HepG2 (cell line): ENCODE results near the gene AKAP12. TPM values are rescaled to one million over a fixed set of nuclear protein-coding genes. Genes with fewer than 3 reads are reported as not detected.

ENCODE experiments used
- CBX1 ChIP-seq: IDR thresholded peaks from one replicate; pipeline ENCODE4 v1.6.1; 2016; ENCODE audit warnings: antibody characterized with exemption, low read depth
- ISL2 ChIP-seq: sonication (generic); formaldehyde crosslinking; IDR thresholded peaks from 2 replicates; pipeline ENCODE4 v1.5.0; 2020; ENCODE audit warnings: missing genetic modification reagents
- MTA1 ChIP-seq: sonication (generic); formaldehyde crosslinking; IDR thresholded peaks from 2 replicates; pipeline ENCODE4 v1.4.0; 2020; ENCODE audit warnings: missing genetic modification reagents, mild to moderate bottlenecking, borderline replicate concordance
- REXO4 ChIP-seq: sonication (generic); formaldehyde crosslinking; IDR thresholded peaks from 2 replicates; pipeline ENCODE4 v1.8.0; 2022; ENCODE audit warnings: missing genetic modification reagents, mild to moderate bottlenecking, borderline replicate concordance
- SIN3B ChIP-seq: fragments of 150-350 bp; IDR thresholded peaks from 2 replicates; pipeline ENCODE4 v1.6.1; 2014; ENCODE audit warnings: low read length
- ZNF10 ChIP-seq: sonication (generic); formaldehyde crosslinking; IDR thresholded peaks from 2 replicates; pipeline ENCODE4 v1.4.0; 2020; ENCODE audit warnings: mild to moderate bottlenecking, low read depth, missing genetic modification reagents, borderline replicate concordance
- ZNF580 ChIP-seq: IDR thresholded peaks from 2 replicates; pipeline ENCODE4 v1.6.1; 2016; ENCODE audit warnings: low read depth, borderline replicate concordance
- polyA plus RNA-seq, 8 experiments: library from polyadenylated mRNA; depleted of rRNA in 3 of 8; stranded (reverse) in 7 of 8; unstranded in 1 of 8; fragments of >200 nt; fragmentation: Illumina TruSeq in 4 of 8; extraction: Trizol in 4 of 8; gene quantifications; 2 replicates each; pipeline versions ENCODE4 v1.2.1 to v1.2.3, GENCODE V29; 2011 to 2016; ENCODE audit warnings: low read depth in 4 of 8, missing spikeins in 1 of 8, mixed read lengths in 1 of 8; ENCODE audit not compliant: insufficient read depth in 1 of 8
- total RNA-seq, 5 experiments: library from RNA; depleted of rRNA; stranded (reverse); fragments of >200 nt; fragmentation: Illumina TruSeq; extraction: Trizol; gene quantifications; 2 replicates each; pipeline ENCODE4 v1.2.3, GENCODE V29; 2016; ENCODE audit warnings: low read depth in 1 of 5
- TF ChIP-seq, protein P1 (sequence below): sonication (generic); formaldehyde crosslinking; IDR thresholded peaks from 2 replicates; pipeline ENCODE4 v1.4.0; 2020; ENCODE audit warnings: mild to moderate bottlenecking, missing genetic modification reagents
- TF ChIP-seq, protein P2 (sequence below): sonication (generic); formaldehyde crosslinking; conservative IDR thresholded peaks from 2 replicates; pipeline ENCODE4 v1.4.0; 2020; ENCODE audit warnings: missing genetic modification reagents
- TF ChIP-seq, protein P3 (sequence below): sonication (generic); formaldehyde crosslinking; IDR thresholded peaks from 2 replicates; pipeline ENCODE4 v1.8.1; 2023; ENCODE audit warnings: missing genetic modification reagents, mild to moderate bottlenecking, borderline replicate concordance

The AKAP12 gene
- total and polyA plus RNA-seq, 2 of the 13 experiments (the other 11 are each of a cell fraction or from before 2014, with no cell fraction given): 10.6 to 19.0 TPM

DNA sequence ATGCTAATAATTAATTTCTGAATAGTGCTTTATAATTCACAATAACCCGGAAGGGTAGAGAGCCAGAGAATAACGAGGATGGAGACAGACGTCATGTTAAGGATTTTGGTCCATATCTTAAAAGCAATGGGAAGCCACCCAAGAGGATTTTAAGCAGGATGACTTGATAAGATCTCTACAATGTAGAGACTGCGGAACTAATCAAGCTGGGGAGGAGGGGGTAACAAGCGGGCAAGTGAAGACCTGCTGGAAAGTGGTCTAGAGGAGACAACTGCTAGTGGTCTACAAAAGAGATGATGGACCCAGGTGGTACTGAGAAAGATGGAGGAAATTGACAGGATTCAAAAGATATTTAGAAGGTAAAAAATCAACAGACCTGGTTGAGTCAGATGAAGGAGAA, 144.4 kb downstream of the AKAP12 start (continued):
- TF ChIP-seq, protein P1, sequence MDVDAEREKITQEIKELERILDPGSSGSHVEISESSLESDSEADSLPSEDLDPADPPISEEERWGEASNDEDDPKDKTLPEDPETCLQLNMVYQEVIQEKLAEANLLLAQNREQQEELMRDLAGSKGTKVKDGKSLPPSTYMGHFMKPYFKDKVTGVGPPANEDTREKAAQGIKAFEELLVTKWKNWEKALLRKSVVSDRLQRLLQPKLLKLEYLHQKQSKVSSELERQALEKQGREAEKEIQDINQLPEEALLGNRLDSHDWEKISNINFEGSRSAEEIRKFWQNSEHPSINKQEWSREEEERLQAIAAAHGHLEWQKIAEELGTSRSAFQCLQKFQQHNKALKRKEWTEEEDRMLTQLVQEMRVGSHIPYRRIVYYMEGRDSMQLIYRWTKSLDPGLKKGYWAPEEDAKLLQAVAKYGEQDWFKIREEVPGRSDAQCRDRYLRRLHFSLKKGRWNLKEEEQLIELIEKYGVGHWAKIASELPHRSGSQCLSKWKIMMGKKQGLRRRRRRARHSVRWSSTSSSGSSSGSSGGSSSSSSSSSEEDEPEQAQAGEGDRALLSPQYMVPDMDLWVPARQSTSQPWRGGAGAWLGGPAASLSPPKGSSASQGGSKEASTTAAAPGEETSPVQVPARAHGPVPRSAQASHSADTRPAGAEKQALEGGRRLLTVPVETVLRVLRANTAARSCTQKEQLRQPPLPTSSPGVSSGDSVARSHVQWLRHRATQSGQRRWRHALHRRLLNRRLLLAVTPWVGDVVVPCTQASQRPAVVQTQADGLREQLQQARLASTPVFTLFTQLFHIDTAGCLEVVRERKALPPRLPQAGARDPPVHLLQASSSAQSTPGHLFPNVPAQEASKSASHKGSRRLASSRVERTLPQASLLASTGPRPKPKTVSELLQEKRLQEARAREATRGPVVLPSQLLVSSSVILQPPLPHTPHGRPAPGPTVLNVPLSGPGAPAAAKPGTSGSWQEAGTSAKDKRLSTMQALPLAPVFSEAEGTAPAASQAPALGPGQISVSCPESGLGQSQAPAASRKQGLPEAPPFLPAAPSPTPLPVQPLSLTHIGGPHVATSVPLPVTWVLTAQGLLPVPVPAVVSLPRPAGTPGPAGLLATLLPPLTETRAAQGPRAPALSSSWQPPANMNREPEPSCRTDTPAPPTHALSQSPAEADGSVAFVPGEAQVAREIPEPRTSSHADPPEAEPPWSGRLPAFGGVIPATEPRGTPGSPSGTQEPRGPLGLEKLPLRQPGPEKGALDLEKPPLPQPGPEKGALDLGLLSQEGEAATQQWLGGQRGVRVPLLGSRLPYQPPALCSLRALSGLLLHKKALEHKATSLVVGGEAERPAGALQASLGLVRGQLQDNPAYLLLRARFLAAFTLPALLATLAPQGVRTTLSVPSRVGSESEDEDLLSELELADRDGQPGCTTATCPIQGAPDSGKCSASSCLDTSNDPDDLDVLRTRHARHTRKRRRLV (CRISPR knock-in tag): no peak
- TF ChIP-seq ZNF10: no peak
- TF ChIP-seq SIN3B: no peak
- TF ChIP-seq MTA1 (CRISPR knock-in tag): no peak
- TF ChIP-seq, protein P2, sequence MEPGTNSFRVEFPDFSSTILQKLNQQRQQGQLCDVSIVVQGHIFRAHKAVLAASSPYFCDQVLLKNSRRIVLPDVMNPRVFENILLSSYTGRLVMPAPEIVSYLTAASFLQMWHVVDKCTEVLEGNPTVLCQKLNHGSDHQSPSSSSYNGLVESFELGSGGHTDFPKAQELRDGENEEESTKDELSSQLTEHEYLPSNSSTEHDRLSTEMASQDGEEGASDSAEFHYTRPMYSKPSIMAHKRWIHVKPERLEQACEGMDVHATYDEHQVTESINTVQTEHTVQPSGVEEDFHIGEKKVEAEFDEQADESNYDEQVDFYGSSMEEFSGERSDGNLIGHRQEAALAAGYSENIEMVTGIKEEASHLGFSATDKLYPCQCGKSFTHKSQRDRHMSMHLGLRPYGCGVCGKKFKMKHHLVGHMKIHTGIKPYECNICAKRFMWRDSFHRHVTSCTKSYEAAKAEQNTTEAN (CRISPR knock-in tag): no peak
- TF ChIP-seq, protein P3, sequence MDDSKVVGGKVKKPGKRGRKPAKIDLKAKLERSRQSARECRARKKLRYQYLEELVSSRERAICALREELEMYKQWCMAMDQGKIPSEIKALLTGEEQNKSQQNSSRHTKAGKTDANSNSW: no peak
- TF ChIP-seq ISL2 (CRISPR knock-in tag): no peak
- TF ChIP-seq CBX1: no peak
- no peak for TF ChIP-seq REXO4
- no peak for TF ChIP-seq ZNF580 (CRISPR knock-in tag)
